ENCODE results near the gene CDH12.

DNA sequence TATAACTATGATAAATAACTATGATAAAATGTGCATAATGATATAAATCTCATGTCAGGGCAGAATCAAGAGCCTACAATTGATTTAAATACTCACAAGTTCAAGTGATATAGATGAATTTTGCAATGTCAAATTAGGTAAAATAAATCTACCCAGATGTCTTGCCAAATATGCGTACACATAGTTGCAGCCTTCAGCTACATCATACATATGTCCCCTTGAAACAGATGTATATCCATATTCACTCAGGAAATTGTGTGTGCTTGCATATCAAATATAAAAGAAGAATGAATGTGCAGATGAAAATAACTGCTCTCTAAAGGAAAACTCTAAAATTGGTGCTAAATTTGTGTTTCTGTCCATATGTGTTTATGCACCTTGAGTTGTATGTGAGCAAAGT, 130.7 kb downstream of the CDH12 start:
- no peak for TF ChIP-seq POLR2A (IDR thresholded peaks at IDR 0.05; ENCODE audit: low read depth)
- TF ChIP-seq, protein P1, sequence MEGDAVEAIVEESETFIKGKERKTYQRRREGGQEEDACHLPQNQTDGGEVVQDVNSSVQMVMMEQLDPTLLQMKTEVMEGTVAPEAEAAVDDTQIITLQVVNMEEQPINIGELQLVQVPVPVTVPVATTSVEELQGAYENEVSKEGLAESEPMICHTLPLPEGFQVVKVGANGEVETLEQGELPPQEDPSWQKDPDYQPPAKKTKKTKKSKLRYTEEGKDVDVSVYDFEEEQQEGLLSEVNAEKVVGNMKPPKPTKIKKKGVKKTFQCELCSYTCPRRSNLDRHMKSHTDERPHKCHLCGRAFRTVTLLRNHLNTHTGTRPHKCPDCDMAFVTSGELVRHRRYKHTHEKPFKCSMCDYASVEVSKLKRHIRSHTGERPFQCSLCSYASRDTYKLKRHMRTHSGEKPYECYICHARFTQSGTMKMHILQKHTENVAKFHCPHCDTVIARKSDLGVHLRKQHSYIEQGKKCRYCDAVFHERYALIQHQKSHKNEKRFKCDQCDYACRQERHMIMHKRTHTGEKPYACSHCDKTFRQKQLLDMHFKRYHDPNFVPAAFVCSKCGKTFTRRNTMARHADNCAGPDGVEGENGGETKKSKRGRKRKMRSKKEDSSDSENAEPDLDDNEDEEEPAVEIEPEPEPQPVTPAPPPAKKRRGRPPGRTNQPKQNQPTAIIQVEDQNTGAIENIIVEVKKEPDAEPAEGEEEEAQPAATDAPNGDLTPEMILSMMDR (IDR thresholded peaks at IDR 0.05): no peak
- no peak for TF ChIP-seq POLR2AphosphoS5 (IDR thresholded peaks at IDR 0.05)
- no peak for TF ChIP-seq EP300 (IDR thresholded peaks at IDR 0.05)
